Activated T-cell treated with anti-CD3 and anti-CD28 coated beads for 48 hours (primary cell): ENCODE results near the gene CTSE.

Experiments
- DNase-seq: peaks from one replicate; pipeline ENCODE4 v3.0.0-alpha.2; 2020; ENCODE audit warnings: low read depth

The CTSE gene

DNA sequence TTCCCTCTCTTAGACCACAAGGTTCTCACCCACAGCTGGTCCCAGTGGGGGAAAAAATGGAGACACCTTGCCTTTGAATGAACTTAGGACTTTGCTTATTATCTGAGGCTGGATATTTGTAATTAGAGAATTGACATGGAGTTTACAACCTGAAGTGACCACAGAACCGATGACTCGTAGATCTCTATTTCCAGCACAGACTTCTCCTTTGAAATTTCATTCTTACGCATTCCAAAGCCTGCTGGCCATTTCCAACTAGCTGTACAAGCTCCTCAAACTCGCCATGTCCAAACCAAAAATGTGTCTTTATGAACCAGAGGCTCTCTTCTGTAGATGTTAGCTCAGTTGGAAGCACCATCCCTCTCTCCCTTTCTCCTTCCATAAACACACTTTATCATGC, 32.5 kb downstream of the CTSE start:
- DNase-seq = no peak

DNA sequence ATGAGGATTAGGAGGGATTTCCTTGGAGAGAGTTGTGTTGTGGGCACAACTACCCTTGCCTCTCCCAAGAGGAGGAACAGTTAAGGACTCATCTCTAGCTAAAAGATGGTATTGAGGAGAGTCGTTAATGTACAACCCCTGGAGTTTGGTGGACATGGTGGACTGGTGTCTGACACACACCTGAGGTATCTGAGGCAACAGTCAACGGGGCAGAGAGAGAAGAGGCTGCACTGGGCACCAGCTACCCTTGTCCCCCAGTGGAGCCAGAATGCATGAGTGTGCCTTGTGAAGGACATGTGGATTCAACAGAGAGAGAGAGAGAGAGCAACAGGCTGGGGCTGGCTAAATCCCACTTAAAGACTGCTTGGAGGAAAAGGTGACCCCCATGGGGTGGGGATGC, 33.5 kb downstream of the CTSE start:
- DNase-seq = no peak

DNA sequence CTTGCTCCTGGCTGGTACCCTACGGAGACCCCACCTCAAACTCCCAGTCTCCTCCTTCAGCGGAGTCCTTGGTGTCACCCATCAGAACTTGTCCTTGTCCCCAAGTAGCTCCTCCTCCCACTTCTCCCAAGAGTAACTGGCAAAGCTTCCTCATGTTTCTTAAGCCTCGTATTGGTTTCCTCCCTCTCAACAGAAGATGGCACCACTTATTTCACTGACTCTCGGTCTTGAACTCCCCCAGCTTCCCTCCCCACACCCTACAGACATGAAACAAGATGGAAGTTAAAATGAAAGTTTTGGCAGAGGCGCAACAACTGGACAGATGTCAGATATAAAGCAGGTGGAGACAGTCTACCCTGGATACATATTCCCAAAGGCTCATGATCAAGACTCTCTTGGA, 33.9 kb downstream of the CTSE start:
- no peak for DNase-seq

DNA sequence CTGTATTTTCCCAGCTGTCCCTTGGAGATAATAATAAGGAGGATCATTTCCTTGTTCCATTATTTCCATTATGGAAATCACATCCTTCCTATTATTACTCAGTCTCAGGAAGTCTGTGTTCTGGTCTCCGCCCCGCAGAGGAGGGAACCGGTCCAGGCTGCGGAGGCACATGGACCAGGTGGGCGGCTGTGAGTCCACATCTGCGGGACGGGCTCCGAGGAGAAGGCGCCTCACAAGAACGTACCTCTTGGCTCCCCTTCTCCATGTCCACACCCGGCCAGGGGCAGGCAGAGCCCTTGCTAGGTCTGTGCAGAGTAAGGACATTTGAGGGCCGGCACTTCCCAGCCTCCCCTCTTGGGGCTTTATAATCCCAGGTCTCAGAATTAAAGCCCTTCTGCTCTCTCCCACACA, 35.1 kb downstream of the CTSE start:
- no peak for DNase-seq

DNA sequence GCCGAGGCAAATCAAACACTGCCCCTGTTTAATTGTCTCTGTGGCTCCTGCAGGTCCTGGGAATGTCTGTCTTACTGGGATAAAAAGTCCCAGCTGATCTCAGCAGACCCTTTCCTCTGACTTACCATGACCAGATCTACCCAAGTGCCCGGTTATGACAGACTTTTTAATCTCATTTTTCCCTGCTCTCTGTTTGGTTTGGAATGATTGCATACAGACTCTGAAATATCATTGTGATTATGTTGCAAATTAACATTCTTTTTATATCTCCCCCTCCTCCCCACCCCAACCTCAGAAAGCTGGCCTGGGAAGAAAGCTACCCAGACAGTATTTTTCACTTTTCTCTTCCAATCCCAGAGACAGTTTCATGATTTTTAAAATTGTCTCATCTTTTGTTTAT, 36.8 kb downstream of the CTSE start:
- DNase-seq = no peak

DNA sequence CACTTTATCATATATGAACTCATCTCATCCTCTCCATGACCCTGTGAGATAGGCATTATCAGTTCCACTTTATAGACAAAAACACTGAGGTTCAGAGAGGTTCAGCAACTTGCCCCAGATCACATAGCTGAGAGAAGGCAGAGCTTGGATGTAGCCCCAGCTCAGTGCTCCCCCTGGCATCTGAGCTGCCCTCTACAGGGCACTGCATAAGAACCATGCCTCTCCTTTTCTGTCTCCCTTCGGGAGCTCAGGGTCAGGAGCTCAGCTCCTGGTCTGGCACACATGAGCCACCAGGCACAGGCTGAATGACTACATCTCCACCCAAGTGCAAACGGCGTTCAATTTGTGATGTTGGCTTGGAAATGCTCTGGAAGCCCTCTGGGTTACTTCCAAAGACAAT, 37.4 kb downstream of the CTSE start:
- DNase-seq = no peak

DNA sequence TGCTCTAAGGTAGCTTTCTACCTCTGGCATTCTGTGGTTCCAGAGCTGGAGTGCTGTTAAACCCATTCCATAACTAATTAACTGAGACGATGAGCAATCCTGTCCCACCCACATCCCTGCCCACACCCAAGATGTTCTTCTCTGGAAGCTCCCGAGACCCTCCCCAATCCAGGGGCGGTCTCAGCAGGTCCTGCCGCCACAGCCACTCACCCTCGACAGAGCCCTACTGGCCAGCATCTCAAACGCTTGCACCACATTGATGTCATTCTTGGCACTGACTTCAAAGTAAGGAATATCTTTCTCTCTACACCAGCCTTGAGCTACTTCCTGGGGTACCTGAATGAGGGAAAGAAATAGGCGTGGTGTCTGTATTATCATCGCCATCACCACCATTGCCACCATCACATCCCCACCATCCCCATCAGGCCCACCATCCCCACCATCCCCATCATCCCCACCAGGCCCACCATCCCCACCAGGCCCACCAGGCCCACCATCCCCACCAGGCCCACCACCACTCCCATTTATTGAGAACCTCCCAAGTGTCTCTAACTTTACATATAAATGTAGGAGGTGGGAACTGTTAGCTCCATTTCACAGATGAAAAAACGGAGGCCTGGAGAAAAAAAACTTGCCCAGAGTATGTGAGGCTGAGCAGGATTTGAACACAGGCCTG, 38.2 kb downstream of the CTSE start:
- no peak for DNase-seq

DNA sequence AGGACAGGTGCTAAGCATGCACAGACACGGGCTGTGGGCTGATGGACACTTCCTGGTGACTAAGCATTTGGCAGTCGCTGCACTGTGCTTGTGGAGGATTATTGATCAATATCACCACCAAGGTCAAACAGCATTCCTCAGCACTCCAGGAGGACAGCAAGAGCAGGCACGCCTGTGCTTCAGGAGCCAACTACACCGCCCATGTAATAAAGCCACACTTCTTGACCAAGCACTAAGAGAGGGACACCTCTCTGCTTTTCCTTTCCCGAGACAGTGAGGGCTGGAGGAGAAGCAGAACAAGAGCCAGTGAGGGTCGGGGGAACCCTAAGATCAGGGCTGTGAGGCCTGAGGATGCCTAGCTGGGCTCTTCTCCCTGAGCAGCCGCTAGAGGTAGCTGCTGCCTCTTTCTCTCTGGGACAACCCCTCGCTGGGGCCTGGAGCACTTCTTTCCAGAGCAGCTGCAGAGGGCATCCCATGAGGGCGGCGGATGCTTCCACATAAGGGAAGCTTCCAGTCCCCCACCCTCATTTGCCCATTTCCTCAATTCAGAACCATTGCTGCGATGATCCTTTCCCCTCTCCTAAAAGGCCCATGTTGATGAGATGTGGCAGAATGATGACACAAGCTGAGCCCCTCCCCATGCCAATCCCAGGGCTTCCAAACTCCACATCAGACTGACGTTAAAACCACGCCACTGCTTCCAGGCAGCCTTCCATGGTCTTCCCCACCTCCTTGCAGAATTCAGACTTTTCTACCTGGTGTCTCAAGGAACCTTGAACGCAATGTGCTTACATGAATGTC, 39.6 kb downstream of the CTSE start:
- DNase-seq = no peak

DNA sequence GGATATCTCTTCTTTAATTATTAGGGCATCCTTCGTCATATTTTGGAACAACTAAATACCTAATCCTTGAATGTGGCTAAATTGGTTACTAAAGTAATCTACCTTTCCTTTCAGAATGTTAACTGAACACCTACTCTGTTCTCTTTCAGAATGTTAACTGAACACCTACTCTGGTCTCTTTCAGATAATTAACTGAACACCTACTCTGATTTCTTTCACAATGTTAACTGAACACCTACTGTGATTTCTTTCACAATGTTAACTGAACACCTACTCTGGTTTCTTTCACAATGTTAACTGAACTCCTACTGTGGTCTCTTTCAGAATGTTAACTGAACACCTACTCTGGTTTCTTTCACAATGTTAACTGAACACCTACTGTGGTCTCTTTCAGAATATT, 42.4 kb downstream of the CTSE start:
- no peak for DNase-seq

DNA sequence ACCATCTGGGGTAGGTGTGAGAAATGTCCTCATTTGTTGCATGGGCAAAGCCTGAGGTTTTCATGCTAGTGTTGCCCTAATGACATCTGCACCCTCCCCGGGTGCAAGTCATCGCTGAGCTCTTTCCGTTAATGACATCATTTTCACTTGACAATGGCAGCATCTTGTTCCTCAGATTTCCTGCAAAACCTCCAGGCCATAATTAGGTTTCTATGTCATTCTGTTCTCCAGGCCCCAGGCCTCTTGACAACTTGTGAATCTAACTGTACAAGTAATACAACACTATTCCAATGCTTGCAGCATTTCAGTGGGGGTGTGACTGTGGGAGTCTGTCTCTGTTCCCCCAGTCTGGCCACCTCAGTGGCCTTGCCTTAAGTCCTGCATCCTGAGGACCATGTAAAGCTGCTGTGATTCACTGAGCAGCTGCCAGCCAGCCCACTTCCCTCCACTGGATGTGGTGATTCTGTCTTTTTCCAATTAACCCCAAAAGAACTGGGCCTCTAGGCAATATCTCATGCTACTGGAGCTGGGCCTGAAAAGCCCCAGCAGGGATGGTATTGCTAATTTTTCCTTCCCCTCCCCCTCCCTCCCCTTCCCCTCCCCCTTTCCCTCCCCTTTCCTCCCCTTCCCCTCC, 43.3 kb downstream of the CTSE start:
- no peak for DNase-seq

DNA sequence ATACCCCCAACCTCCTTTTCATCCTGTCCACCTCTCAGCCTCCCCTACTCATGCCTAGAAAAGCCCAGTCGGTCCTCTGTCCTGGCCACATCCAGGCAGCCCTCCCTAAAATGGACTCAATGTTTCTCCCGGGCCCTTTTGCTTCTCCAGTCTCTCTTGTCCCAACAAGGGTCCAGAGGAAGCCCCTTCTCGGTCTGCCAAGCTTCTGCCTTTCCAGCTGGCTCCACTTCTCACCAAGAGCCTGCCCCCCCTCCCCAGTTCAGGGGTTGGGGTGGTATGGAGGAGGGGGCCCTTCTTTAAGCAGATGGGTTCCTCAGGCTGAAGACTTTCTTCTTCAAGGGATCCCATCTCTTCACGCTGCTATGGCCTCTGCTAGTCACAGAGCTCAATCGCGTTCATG, 44.4 kb downstream of the CTSE start:
- DNase-seq = no peak

DNA sequence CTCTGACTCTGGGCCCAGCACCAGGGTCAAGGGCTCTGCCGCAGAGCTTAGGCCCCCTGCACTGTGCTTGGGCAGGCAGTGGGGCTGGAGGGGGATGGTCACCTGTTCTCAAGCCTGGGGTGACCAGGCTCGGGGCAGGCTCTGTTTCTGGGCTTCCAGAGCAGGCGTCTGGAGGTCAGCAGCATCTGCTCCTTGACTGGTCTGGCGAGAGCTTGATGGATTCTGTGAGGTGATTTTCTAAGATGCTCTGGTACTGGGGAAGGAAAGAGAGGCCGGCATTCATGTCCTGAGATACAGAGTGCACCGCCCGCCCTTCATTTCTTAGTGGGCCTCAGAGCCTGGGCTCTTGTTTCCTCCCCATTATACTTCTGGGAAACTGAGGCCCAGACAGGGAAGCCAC, 45.0 kb downstream of the CTSE start:
- DNase-seq = no peak

DNA sequence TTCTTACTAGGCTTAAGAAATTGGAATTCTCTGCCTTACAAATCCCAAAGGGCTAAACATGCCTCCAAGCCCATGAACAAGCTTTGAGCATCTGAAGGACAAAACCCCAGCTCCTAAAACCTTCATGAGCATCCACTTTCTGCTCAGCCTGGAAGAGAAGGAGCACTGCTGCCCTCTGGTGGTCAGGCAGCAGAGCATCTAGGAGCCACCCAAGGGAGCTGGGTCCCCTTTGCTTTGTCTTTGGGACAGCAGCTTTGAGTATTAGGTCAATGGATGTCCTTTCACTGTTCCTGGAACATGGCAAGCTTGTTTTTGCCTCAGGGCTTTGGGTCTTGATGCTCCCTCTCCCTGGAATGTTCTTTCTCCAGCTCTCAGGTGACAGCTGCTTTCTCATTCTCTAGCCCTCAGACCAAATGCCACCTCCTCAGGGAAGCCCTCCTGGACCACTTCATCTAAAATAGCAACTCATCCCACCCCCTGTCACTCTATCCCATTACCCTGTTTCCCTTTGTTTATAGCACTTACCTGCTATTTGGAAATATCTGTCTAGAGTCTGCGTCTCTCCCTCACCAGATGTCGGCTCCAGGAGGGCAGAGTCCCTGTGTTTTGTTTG, 46.2 kb downstream of the CTSE start:
- peak; percentile 68 for DNase-seq

DNA sequence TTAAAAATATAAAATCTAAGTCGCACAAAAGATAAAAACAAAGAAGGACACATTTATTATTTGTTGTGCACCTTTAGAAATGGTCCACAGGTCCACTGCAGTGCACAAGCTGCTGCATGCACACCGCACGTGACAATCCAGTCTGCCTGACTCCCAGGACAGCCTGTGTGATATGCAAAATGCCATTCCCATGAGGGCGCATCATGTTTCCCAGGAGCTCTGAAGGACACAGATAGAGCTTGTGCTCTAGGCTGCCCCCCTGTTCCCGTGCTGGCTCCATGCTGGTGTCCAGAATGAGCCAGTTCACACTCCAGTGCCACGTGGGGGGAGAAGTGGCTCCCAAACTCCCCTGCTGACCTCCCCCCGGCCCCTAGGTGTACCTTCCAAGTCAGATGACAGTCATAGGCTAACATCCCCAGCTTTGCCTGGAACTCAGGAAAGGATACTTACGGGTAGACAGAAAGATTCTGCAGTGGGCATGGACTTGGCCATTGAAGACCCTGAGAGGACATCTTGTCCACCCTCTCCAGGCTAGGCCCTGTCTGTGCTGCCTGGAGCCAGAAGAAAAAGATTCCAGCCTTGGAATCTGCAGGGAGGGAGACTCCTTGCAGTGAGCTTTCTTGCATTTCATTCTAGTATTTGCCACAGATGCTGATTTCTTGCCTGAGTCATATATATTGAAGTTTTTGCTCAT, 46.8 kb downstream of the CTSE start:
- no peak for DNase-seq

DNA sequence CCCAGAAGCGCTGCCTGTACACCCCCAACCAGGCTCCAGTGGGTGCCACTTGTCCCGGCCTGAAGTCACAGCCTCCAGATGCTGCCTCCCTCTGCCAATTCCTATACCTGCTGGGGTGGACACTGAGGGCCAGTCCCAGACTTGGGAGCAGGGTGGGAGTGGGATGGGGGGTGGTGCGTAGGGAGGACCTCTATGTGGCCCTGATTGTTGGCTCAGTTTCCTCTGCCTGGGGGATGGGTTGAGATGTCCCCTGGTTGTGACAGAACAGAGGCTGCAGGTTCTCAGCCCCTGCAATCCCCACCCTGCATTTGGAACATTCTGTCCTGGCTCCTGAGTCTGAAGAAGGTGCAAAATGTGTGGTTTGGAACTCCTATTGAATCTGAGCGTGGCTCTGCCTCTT, 47.7 kb downstream of the CTSE start:
- no peak for DNase-seq

DNA sequence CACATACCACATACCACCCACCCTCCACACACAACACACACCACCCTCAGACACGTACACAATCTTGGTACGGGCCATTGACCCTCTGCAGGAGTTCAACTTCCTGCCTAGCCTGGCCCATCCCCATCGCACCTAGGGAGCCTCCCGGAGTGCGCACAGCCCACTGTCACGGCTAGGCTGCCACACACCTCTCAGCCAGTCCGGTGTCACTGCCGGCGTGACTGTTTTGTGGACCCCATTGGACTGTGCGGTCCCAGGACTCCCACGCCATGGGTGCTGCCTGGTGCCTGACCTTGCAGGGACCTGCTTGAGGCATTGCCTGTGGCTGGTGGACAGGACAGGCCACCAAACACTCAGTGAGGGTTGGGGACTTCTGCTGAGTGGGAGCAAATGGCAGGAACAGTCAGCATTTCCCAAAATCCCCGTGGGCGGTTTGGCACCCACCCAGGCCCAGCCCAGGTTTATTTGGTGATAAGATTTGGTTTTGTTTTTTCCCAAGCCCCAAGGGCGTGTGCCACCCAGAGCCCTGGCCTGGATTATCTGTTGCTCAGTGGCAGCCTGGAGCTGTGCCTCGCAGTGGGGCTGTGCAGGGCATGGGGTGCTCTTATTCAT, 48.2 kb downstream of the CTSE start:
- no peak for DNase-seq

DNA sequence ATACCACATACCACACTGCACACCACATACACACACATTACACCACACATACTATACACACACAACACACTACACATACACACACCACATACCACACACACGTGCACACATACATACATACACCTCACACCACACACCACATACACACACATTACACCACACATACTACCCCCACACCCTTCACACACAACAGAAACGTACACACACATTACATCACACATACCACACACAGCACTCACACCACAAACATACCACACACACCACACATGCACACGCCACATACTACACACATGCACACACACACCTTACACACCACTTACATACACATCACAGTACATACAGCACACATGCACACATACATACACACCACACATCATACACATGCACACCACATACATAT, 49.0 kb downstream of the CTSE start:
- DNase-seq = no peak

DNA sequence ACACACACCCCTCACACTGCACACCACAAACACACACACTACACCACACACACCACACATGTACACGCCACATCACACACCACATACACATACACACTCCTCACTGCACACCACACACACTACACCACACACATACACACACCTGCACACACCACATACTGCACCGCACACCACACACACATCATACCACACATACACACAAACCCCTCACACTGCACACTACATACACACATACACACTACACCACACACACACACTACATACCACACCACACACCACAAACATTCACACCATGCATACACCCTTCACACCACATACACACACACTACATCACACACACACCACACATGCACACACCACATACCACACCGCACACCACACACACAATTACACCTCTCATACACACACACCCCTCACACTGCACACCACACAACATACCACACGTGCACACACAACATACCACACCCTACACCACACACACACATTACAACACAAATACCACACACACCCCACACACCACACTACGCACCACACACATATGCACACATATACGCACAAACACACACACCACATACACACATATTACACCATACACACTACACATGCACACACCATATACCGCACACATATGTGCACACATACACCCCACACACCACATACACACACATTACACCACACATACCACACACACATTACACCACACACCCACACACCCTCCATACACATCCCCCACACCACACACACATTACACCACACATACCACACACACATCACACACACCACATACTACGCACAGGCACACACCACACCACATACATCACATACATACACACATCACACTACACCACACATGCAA, 50.1 kb downstream of the CTSE start:
- DNase-seq = no peak

DNA sequence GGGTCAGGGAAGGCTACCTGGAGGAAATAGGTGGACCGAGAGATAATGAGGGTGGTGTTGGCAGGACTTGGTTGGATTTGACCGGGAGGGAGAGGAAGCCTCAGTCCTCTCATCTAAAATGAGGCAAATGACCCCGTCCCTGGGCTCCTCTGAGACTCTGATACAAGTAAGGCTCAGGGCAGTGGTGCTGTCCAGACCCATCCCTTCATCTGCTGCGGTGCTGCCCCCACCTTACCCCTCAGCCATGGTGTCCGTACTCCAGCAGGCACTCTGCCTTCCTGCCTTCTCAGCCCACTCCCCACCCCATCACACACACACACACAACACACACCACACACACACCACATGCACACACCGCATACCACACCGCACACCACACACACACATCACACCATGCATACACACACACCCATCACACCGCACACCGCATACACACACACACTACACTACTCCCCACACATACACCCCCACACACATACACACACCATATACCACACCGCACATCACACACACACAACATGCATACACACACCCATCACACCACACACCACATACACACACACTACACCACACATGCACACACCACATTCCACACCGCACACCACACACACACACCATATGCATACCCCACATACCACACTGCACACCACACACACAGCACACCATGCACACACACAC, 51.1 kb downstream of the CTSE start:
- no peak for DNase-seq

DNA sequence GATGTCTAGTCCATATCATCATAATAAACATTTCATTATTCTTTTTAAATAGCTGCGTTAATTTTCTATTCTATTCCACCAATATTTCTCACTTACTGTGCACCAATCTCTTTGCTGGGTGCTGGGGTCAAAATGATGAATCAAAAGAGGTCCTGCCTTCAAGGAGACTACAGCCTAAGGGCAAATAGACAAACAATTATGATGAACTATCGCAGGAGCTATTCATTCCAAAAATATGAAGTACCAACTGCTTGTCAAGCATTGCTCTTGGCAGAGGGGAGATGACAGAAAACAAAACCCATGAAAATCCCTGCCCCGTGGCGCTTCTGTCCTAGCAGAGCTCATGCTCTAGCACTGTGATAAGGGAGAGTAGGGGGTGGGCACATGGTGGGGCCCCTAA, 51.6 kb downstream of the CTSE start:
- no peak for DNase-seq
